WI38 (cell line): ENCODE data around the gene SEMA3G.

ENCODE experiments used
- H3K4me3 ChIP-seq: 2 replicates; pipeline ENCODE4 v1.5.1; 2011; ENCODE audit warnings: low read depth, mild to moderate bottlenecking, control low read depth, low read length
- CTCF ChIP-seq: IDR thresholded peaks from 2 replicates; pipeline ENCODE4 v1.5.1; 2012; ENCODE audit warnings: low read depth, mild to moderate bottlenecking, control low read depth, low read length

Gene SEMA3G

GRCh38 chr3:52405601-52406110 is 39.2 kb downstream of the SEMA3G start:
- no peak overlapping the region for H3K4me3 ChIP-seq
- no peak for TF ChIP-seq CTCF

- no peak overlapping the region for H3K4me3 ChIP-seq
- no peak for TF ChIP-seq CTCF
Observed at GRCh38 chr3:52405066-52405465, 39.8 kb downstream of the SEMA3G start.

- H3K4me3 ChIP-seq = no peak overlapping the region
- no peak for TF ChIP-seq CTCF
Observed at GRCh38 chr3:52404391-52404790, 40.5 kb downstream of the SEMA3G start.

- H3K4me3 ChIP-seq = no peak overlapping the region
- TF ChIP-seq CTCF = no peak
Observed at GRCh38 chr3:52403955-52404354, 40.9 kb downstream of the SEMA3G start.

GRCh38 chr3:52403271-52403841 is 41.5 kb downstream of the SEMA3G start:
- TF ChIP-seq CTCF = no peak

GRCh38 chr3:52402706-52403270 is 42.1 kb downstream of the SEMA3G start:
- no peak overlapping the region for H3K4me3 ChIP-seq
- TF ChIP-seq CTCF = no peak

More at GRCh38 chr3:52403271-52403841, 41.5 kb downstream of the SEMA3G start:
- no peak overlapping the region for H3K4me3 ChIP-seq

GRCh38 chr3:52402101-52402521 is 42.8 kb downstream of the SEMA3G start:
- no peak overlapping the region for H3K4me3 ChIP-seq
- no peak for TF ChIP-seq CTCF
